SHP77 treated with DMSO at 0.1 percent for 48 hours (cell line): Measurements from ENCODE around the gene WNT11.

Experiments
- DNase-seq: peaks from one replicate; lab custom pipeline; 2025; lab: John Stamatoyannopoulos, UW

Gene WNT11

DNA sequence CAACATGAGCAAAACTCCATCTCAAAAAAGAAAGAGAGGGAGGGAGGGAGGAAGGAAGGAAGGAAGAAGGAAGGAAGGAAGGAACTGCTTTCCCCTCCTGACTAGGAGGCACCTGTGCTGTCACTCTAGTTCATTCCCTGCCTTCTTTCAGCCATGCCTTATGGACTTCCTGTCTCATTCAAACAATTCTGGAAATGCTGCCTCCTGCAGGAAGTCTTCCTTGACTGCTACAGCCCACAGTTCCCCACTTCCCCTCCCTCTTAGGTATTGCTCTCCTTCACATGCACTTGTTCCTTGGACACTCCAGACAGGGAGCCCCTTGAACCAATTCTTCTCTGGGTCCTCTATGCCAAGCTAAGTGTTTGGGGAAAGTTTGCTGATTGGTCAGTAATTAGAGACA lies 31.6 kb upstream of the WNT11 start:
- DNase-seq = peak; percentile 29

DNA sequence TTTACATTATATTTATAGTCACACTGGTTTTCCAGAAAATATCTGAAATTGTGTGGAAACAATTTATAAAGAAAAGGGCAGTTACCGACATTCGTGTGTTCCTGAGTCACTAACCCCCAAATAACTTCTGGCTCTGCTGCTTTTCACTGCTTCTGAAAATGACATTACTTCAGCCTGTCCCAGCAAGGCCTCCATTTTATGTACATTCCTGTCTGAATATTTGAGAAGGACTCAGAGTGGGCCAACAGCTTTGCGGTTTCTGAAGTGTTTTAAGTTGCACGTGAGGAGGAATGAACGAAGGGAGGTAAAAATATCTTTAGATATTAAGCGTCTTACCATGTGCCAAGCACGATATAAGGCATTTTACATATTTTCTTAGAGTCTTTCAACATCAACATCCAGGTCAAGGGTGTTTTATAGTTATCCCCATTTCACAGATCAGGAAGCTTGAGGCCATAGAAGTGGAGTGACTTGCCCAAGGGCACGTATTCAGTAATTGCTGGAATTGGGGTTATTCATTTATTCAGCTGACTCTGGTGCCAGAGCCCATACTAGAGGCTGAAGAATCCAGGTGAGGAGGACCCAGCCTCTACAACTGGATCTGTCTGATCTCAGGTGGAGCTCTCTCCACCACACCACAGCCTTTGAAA lies 30.8 kb upstream of the WNT11 start:
- DNase-seq = no peak

DNA sequence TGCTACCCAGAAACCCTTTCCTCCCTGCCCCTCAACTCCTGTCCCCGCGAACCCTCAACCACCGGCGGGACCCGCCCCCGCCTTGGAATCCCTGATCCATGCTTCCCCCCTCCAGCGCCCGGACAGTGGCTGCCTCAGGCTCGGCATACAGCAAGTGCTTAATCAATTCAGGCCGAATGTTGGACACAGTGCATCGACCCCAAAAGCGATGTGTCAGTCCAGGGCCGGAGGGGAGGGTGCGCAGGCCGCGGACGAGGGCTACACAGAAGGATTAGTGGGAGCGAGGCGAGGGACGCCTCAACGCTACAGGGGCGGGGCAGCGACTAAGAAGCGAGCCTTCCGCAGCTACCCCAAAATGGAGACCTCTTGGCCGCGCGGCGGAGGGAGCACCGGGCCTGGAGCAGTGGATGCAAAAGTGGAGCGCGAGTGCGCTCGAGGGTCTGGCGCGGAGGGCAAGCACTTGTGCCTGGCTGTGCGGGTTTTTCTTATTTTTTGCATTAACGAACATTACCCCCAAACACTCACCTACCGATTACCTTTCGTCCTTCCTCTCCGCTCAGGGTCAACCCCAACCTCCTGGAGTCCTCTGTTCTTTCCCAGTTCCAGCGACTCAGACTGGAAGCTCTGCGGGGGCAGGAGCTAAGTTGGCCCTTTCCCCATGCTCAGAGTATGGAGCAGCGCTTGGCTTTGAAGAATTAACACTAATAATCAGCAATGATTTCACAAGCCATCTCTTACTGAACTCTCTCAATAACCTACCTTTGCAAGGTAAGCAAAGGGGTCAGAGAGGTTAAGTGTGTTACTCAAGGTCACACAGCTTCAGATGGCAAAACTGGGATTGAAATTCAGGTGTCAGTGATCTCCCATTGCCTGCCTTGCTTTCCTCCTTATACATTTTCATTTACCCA lies 30.0 kb upstream of the WNT11 start:
- DNase-seq = peak; percentile 77

DNA sequence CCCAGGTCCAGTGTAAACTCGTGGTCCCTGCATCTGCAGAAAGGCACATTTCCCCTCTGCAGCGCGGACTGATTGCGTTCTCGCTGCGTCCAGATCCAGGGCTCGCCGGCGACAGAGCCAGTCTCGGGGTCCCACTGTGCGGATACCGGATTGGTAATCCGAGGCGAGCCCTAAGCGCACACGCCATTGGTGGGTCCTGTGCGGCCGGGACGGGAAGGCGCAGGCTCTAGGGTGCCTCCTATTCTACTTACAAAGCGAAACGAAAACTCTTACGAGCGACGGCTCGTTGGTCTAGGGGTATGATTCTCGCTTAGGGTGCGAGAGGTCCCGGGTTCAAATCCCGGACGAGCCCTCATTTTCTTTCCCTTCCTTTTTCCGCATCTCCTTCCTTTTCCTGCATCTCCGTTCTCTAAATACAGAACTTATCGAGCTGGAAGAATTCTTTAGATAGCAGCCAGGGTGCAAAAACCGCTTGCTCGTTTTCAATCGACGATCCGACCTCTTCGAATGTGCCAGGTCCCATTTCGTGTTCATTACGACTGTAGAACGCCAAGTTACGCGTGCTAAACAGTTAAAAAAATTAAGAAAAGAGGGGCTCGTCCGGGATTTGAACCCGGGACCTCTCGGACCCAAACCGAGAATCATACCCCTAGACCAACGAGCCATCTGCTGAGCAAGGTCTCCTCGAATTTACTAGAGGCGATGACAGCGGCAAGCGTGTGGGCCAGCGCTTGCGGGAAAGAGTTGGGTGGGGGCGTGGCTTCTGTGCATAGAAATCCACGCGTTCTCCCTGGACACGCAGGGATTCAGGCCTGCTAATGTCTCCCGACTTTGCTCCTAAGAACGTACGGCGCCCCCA lies 29.2 kb upstream of the WNT11 start:
- peak; percentile 93 for DNase-seq

DNA sequence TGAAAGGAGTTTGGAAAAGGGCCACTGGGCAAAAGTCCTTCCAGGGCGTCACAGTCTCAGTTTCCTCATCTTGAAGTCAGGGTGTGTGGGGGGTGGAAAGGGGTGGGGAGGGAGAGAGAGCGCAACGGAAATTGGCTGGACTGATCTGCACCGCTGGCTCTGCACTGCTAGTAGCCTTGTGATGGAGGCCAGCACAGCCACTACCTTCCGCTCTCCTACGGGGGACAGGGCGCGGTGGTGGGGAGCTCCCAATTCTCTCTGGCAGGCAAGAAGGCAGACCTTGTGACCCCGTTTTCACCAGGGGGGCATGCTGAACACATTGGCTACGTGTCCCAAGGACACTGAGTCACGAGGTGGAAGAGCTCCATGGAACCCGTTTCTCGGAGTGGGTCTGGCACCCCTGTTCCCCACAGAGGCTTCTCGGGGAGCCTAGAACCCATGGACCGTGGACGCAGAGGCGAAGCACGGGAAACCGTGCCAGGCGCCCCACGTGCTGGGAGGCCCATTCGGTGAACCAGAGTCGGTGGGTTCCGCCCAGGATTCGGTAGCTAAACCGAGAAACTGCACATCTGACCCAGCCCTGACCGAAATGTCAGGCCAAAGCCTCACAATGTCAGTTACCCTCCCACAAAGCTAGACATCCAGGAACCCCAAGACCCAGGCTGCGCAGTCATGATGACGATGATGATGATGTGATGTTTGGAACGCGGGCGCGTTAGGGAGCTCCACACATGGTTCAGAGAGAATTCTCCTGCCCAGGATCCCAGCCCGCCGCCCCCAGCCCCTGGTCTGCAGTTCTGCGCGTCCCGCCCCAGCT lies 28.3 kb upstream of the WNT11 start:
- no peak for DNase-seq

DNA sequence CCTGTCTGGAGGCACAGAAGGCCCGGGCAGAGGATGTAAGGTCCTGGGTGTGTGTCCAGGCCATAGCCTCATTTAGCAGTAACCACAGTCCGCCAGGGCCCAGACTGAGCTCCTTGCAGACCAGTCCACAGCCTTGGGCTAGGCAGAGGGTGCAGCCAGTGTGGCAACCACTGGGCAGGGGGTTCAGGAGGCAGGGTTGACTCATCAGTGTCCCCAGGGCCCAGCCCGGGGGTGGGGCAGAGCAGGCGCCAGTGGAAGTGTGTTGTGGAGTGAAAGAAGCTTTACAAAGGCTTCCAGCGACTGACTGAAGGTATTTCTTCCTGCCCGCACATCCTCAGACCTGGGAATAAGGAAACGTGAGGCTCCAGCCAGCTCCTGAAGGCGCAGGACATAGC lies 27.7 kb upstream of the WNT11 start:
- DNase-seq = no peak

DNA sequence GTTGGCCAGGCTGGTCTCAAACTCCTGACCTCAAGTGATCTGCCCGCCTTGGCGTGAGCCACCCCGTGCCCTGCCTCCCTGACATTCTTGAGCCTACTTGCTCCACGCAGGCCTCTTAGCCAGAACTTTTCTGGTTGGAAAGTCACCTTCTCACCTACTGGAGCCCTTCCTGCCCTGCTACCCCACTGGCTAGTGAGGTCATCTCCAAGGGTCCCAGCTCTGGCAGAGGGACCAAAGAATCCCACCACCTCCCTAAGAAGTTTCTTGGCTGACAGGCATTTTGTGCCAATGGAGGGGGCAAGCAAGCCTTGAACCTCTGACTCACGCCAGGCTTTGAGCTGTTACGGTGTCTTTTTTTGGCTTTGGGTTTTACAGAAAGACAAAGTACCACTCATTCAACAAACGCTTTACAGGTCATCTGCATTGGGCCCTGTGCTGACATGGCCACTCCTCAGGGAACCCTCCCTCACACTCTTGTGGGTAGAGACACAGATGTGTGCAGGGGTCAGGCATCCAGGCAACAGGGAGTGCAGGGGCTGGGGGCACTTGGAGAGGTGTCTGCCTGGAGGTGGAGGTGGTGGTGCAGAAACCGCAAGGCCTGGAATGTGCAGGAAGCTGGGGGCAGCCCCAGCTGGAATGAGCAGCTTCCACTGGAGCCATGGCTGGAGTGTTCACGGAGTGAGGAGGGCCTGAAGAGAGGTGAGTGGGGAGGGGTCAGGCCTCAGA lies 27.1 kb upstream of the WNT11 start:
- DNase-seq = no peak

DNA sequence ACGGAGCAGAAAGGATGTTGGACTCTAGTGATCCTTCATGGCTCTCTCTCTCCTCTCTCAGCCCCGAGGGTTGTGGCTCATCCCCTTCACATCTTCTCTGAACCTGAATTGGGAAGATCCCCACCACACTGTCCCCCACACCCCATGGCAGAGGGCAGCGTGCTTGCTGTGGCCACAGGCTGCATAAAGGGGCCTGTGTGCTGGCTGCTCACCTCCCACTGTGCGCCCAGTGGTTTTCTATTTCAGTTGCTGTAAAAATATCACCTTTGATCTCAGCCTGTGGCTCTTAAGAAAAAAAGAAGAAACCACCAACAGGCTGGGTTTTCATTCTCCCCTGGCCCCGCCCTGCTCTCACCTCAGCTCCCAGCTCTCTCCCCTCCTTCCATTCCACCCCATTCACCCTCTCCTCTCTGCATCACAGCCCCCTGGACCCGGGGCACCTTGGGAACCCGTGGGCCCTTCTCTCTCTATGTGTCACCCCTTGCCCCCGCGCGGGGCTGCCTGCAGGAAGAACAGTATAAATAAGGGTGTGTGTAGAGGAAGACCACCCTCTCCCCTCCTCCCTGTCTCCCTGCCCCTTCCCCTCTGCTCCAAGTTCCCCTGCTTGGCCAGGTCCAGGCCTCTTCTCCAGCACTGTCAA lies 25.8 kb upstream of the WNT11 start:
- no peak for DNase-seq

DNA sequence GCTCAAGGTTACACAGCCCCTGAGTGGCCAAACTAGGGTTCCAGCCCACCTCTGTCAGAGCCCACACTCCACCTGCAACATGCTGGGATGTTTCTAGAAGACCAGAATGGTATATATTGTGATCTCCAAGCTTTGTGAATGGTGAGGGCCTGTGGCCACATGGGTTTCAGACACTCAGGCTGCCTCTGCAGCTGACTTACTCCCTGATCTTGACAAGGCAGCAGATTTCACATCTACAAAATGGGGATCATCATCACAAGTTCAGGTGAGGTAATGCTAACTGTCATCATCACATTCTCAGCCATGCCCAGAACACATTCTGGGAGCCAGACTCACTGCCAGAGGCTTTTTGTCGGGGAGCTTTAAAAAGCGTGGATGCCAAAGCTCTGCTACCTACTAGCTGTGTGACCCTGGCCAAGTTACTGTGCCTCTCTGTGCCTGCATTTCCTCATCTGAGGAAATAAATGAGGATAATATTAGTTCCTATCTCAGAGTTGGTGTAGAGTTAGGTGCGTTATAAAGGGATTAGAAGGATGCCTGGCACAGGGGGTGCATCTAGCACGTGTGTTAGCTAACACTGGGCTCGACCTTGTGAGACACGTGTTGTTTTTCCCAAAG lies 24.9 kb upstream of the WNT11 start:
- DNase-seq = no peak

DNA sequence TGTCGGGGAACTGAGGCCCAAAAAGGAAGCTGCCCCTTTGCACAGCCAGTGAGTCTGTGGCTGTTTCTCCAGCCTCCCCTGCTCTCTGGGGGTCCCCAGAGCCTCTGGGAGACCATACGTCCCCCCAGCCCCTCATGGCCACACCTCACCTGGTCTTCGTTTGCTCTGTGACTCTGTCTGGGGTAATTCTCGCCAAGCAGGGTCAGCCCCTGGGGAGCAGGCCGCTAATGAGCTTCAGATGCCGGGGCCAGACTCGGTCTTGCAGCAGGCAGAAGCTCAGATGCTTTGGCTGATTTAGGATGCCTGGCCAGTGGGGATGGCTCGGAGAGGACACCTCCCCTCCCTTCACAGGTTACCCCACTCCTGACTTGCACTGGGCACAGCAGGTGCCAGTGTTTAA lies 24.1 kb upstream of the WNT11 start:
- no peak for DNase-seq

DNA sequence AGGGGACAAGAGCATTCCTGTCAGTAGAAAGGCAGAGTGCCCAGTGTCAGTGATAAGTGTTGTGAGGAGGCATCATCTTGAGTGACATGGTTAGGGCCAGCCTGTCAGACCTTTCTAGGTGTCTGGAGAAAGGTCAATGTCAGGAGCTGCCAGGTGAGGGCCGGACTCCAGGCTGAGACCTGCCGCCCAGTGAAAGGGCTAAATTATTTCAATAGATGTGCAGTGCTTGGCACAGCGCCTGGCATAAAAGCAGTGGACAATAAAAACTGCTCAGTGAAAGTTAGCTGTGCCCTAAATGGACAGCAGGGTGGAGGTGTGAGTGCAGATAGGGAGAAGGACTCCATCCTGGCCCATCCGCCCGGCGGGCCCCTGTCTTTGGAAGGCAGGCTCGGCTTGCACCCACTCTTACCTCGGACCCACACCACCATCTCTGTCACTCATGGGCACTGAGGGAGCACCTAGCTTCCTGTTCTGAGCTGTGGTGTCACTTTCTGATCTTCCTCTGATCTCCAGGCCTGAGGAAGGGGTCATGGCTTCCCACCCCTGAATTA lies 23.5 kb upstream of the WNT11 start:
- DNase-seq = no peak

DNA sequence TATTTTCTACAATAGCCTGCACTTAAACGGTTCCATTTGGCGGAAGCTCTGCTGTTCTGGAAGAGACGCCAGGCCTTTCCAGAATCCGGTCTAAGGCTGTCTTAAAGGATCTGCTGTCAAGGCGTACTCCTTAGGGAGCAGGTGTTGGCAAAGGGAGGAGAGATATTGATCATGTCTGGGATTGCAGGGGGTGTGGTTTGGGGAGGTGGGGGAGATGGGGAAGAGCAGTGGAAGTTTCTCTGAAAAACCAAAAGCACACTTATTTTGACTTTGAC lies 22.5 kb upstream of the WNT11 start:
- DNase-seq = no peak

DNA sequence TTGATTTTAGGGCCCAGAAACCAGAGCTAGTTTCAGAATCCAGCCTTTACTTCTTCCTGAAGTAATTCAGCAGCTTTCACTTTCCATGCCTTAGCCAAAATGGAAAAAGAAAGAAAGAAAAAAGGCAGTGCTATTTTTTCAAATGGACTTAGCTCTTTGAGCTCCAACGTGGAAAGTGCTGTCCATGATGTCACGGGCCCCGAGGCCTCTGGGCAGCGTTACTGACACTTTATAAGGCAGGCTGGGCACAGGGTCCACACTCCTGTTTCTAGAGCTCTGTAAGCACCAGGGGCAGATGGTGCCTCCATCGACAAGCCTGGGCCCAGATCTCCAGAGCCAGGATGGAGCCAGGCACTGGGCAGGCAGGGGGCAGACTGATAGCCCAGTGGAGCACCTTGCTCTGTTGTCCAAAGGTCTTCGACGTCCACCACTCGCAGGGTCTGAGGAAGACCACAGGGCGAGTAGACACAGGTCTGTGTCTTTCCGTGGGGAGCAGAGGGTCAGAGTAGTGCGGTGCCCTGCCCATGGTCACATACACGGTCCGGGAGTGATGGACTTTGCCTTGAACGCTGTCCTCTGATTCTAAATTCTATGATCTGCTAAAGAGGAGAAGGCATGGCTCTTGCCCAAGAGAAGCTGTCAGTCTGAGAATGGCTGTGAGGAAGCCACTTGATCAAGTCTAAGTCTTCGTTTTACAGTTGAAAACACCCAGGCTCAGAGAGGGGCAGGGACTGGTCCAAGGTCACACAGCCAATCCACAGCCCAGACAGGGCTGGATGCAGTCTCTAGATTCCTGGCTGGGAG lies 22.0 kb upstream of the WNT11 start:
- no peak for DNase-seq

DNA sequence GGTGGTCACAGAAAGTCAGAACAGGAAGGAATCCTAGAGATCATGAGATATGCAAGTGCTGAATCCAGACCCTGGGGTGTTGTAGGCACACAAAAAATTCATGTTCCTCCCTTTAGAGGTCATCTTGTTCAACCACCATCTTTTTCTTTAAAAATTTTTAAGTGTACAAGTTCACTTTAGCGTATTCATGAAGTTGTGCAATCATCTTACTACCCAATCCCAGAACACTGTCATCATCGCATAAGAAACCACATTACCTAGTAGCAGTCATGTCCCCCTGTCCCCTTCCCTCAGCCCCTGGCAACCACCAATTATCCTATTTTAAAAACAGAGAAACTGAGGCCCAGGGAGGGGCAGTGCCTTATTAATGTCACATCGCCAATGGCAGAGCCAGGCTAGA lies 20.3 kb upstream of the WNT11 start:
- no peak for DNase-seq

DNA sequence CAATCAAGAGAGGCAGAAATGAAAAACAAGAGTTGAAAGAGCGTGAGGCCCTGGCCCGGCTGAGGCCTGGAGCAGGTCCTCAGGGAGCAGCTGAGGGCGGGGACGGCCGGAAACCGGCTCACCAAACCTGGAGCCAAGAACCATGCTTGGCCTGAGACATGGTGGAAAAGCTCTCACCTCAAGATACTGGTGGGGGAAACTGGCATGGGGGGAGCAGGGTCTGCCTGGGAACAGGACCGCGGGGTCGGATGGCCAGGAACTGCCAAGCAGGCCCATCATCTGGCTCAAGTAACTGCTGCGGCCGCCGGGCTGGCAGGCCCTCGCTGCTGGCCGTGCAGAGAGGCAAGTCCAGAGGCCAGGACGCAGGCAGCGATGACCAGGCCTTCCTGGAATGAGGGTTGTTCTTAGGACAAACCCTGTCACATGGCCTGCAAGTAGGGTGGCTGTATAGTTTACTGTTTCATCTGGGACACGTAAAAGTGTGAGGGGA lies 18.9 kb upstream of the WNT11 start:
- no peak for DNase-seq

DNA sequence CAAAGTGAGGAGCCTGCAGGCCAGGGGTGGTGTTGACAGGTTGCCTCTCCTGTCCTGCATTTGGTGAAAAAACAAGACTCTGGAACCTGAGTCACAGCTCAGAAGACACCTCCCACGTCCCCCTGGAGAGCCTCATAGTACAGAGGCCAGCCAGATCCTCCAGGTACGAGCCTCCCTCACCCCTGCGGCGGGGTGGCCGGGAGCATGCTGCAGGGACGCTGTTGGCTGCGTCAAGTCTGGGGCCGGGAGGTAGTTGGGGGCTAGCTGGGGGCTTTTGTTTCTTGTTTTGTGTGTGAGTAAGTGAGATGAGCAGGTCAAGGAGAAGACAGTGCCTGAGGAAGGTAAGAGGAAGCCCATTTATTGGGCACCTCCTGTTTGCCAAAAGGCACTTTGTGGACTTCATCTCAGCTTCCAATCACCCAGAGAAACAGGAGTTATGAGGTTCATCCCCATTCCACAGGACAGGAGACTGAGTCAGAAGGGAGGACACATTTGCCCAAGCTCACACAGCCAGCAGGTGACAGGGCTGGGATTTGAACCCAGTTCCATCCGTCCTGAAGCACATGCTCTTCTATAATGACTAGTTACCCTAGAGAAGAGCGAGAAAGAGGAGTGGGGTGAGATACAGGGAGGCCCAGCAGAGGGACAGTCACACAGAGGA lies 18.3 kb upstream of the WNT11 start:
- DNase-seq = no peak

DNA sequence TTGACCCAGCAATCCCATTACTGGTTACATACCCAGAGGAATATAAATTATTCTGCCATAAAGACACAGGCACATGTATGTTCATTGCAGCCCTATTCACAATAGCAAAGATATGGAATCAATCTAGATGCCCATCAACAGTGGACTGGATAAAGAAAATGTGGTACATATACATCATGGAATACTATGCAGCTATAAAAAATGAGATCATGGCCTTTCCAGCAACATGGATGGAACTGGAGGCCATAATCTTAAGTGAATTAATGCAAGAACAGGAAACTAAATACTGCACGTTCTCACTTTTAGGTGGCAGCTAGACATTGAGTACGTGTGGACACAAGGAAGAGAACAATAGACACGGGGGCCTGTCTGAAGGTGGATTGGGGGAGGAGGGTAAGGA lies 15.1 kb upstream of the WNT11 start:
- no peak for DNase-seq

DNA sequence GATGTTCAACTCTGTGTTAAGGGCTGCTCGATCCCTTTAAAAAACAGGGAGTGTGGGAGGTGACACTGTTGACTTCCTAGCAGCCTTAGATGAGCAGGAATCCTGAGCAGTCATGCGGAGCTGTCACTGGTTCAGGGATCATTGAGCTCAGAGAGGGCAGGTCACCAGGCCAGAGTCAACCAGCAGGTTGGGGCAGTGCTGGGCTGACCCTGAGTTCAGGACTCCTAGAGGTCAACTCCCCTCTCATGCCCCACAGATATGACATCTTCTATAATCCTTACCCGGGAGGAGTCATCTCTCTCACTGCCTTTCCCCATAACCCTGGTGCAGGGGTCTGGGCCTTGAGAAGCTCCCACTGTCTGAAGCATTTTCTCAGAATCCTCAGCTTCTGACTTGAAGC lies 12.9 kb upstream of the WNT11 start:
- DNase-seq = no peak
